ENCODE measurements around the gene PFKP. TPM values are rescaled to one million over a fixed set of nuclear protein-coding genes. Genes with fewer than 3 reads are reported as not detected.

The PFKP gene
- total RNA-seq, 1 experiment from 2014 or later: 120 TPM

DNA sequence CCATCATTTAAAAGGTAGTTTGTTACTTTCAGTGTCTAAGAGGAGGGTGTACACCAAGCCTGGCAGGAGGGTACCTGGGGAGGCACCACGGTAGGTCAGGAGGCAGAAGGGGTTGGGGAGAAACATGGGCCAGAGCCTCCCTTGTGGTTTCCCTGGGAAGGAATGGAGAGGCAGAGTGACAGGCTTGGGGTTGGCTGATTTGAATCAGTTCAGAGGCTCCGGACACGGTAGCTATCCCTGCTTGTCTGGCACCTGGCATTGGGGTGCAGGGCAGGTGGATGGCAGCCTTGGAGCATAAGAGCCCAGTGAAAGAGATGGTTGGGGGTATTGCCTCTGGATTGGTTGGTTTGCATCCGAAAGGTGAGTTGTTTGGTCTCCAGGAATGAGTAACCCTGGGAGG lies 30.2 kb upstream of the PFKP start:
- no peaks in the 10 kb centered on the region for H3K27me3 ChIP-seq (ENCODE audit: control insufficient read depth, insufficient read depth, low read length)
- no peak for DNase-seq
- no peaks in the 10 kb centered on the region for H3K36me3 ChIP-seq (replicated peaks; ENCODE audit: control insufficient read depth, insufficient read depth, low read length)
- H3K4me3 ChIP-seq (ENCODE audit: insufficient read depth, low read depth, low read length): no peak overlapping the region

DNA sequence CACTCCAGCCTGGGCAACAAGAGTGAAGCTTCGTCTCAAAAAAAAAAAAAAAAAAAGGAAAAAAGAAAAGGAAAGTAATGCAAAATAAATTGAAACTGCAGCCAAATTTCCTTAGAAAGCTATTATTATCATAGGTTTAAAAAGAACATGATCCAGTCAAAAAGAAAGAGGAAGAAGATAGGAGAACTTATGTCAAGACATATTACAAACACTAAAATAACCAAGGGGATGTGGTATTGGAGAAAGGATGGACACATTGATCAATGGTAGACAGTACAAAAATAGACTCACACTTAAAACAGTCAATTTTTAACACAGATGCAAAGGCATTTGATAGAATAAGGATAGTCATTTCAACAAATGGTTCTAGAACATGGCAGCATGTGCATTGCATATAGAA lies 27.3 kb upstream of the PFKP start:
- no peak for DNase-seq
- Histone ChIP-seq H3K4me3 (ENCODE audit: insufficient read depth, low read depth, low read length) (no peak overlapping the region), H3K36me3 (replicated peaks; ENCODE audit: control insufficient read depth, insufficient read depth, low read length) (no peaks in the 10 kb centered on the region), H3K27me3 (ENCODE audit: control insufficient read depth, insufficient read depth, low read length) (no peaks in the 10 kb centered on the region)

DNA sequence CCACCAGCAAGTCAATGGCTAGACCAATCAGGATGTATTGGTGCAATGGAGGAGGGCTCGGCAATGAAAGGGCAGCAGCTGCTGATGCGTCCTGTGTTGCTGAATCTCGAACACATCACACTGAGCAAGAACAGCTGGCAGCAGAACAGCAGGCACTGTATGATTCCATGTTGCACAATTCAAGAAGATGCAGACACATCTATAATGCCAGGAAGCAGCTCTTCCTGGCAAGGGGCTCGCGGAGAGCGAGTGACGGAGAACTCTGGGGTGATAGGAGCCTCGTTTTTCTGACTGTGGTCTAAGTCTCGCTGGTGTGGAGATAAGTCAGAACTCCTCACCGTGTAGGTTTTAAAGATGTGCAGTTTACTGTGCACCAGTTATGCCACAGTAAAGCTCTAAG lies 24.8 kb upstream of the PFKP start:
- no peak for DNase-seq
- H3K36me3 ChIP-seq (replicated peaks; ENCODE audit: control insufficient read depth, insufficient read depth, low read length): no peaks in the 10 kb centered on the region
- H3K27me3 ChIP-seq (ENCODE audit: control insufficient read depth, insufficient read depth, low read length): no peaks in the 10 kb centered on the region
- no peak overlapping the region for H3K4me3 ChIP-seq (ENCODE audit: insufficient read depth, low read depth, low read length)

DNA sequence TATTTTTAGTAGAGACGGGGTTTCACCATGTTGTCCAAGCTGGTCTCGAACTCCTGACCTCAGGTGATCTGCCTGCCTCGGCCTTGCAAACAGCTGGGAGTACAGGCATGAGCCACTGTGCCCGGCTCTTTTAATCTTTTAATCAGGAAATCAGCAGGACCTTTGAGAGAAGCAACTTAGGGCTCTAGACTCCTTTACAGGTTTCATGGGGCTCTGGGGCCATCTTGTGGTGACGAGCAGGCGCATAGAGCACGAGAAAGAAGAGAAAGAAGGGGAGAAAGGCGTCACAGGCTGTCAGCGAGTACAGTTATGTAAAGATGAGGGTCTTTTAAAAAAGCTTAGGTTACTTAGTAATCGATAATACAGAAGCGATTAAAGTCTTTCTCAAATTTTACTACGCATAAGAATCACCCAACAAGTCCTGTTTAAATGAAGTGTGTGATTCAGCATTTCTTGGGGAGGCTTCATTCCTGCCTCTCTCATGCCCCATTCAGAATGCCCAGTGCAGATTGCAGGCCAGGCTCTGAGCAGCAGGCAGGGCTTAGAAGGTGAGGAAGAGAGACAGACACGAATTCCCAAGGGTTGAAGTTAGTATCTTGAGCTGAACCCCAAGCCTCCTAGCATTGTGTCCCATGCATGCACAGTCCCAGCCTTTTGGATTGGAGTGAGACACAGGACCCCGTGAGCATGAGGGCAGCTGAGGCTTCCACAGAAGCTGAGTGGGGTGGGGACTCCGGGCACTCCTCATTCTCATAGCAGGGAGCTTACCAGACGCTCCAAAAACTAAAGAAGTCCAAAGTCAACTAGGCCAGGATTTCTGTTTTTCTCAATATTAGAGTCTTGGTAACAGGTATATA lies 23.6 kb upstream of the PFKP start:
- Histone ChIP-seq H3K27me3 (ENCODE audit: control insufficient read depth, insufficient read depth, low read length) (no peaks in the 10 kb centered on the region), H3K36me3 (replicated peaks; ENCODE audit: control insufficient read depth, insufficient read depth, low read length) (no peaks in the 10 kb centered on the region), H3K4me3 (ENCODE audit: insufficient read depth, low read depth, low read length) (no peak overlapping the region)
- DNase-seq: peak; percentile 85

DNA sequence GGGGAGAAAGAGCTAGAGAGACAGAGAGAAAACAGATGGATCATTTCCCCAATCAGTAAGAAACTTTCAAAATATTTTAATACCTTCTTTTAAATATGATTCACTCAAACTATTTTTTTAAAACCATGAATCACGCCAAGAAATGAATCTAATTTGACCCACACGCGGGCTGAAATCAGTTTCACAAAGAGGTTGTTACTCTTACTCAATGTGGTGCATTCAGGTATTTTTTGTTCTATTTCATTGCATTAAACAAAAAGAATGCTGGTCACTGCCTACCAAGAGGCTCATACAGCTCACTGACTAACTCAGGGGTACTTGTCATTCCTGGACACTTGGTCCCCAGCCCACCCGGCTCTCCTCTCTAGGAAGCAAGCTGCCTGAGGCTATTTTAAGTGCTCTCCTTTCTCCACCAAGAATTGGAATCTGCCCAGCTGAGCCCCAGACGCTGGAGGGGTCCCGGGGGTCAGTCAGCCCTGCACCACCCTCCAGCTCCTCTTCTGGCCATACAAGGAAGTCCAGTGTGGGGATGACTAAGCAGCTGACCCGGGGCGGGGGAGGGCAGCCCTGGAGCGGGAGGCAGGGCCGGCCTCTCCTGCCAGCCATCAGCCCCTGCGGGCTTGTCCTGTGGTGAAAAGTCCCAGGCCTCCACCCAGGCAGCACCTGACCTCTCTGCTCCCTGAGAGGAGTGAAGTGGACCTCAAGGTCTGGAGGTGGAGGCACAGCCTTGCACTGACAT lies 21.7 kb upstream of the PFKP start:
- peak; percentile 90 for DNase-seq
- H3K4me3 ChIP-seq (ENCODE audit: insufficient read depth, low read depth, low read length): no peak overlapping the region
- H3K36me3 ChIP-seq (replicated peaks; ENCODE audit: control insufficient read depth, insufficient read depth, low read length): no peaks in the 10 kb centered on the region
- no peaks in the 10 kb centered on the region for H3K27me3 ChIP-seq (ENCODE audit: control insufficient read depth, insufficient read depth, low read length)

DNA sequence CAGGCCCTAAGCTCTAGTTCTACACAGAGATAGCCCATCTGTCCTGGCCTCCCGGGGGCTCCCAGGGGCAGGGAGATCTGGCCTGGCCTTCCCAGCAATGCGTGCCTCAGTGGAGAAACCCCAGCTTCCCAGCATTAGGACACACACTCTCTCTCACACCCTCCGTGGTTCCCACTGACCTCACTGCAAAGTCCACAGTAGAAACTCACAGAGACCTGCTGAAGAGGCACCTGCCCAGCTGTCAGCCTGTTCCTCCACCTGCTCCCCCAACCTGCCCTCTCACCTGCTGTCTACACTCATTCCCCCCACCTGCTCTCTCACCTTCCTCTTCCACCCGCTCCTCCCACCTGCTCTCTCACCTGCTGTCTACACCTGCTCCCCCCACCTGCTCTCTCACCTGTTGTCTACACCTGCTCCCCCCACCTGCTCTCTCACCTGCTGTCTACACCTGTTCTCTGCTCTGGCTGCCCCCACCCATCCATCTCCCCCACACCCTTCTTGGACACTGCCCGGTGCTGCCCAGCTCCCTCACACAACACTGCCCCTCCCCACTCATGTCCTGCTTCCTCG lies 21.1 kb upstream of the PFKP start:
- Histone ChIP-seq H3K27me3 (ENCODE audit: control insufficient read depth, insufficient read depth, low read length) (no peaks in the 10 kb centered on the region), H3K36me3 (replicated peaks; ENCODE audit: control insufficient read depth, insufficient read depth, low read length) (no peaks in the 10 kb centered on the region), H3K4me3 (ENCODE audit: insufficient read depth, low read depth, low read length) (no peak overlapping the region)
- DNase-seq: peak; percentile 32

DNA sequence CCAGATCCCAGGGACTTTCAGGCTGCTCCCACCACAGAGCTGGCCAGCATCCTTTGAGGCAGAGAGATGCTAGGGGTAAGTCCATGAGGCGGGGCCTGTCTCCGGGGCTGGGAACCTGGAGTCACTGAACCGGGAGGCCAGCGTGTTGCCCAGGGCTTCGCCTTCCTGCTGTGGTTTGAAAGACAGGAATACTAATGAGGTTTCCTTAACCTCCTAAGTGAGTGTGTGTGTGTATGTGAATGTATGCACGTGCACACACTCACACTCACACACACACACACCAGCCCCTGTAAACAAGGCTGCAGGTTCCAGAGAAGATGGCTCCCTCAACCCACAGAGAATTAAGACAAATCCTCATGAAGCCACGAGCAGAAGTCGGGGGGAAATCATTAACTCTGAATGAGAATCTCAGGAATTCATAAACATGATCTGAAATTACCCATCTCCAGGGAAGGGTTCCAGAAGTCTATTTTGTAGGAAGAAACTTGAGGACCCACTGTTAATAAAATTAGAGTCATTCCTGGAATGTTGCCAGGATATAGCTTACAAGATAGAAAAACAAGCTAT lies 20.3 kb upstream of the PFKP start:
- H3K4me3 ChIP-seq (ENCODE audit: insufficient read depth, low read depth, low read length): no peak overlapping the region
- peak; percentile 47 for DNase-seq
- H3K36me3 ChIP-seq (replicated peaks; ENCODE audit: control insufficient read depth, insufficient read depth, low read length): no peaks in the 10 kb centered on the region
- H3K27me3 ChIP-seq (ENCODE audit: control insufficient read depth, insufficient read depth, low read length): no peaks in the 10 kb centered on the region

DNA sequence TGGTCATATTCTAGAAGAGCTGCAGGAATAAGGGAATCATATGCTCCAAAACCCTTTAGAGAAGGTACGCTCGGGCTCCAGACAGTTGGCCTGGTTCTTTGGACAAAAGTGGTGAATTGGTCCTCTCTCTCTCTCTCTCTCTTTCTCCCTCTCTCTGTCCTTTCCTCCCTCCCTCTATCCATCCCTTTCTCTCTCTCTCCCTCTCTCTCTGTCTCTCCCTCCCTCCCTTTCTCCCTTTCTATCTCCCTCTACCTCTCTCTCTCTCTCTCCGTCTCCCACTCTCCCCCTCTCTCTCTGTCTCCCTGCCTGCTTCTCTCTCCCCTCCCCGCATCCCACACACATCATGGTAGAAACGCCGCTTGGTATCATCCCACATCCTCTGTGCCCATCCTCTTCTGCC lies 19.8 kb upstream of the PFKP start:
- H3K36me3 ChIP-seq (replicated peaks; ENCODE audit: control insufficient read depth, insufficient read depth, low read length): no peaks in the 10 kb centered on the region
- DNase-seq: no peak
- no peak overlapping the region for H3K4me3 ChIP-seq (ENCODE audit: insufficient read depth, low read depth, low read length)
- H3K27me3 ChIP-seq (ENCODE audit: control insufficient read depth, insufficient read depth, low read length): no peaks in the 10 kb centered on the region

DNA sequence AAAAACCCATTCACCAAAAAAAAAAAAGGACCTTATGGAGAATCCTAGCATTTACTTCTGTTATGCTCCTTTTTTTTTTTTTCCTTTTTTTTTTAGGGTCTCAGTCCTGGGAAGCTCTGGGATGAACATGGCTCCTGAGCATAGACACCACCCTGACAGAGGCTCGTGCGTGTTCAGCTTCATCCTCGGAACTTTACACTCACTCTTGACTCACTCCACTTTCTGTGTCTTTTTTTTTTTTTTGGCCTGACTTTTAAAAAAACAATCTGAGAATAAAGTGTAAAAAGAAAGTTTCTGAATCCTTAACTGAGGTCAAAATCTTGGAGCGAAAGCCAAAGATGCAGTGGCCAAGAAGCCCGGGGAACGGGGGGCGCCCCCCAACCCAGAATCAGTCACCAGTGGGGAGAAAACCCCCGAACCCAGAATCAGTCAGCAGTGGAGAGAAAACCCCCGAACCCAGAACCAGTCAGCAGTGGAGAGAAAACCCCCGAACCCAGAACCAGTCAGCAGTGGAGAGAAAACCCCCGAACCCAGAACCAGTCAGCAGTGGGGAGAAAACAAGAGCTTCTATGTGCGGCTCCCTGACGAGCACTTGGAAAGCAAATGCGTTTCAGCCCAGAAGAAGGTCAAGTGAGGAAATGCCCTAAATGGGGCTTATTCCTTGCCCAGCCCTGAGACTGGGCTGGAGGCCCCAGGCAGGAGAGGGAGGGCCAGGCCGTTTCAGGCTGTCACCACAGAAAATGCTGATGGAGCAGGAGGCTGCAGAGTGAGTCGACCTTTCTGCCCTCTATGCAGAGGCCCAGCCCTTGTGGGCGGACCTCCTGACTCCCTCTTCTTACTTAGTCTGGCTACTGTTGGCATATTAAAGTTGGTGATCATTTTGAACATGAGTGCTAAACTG lies 19.0 kb upstream of the PFKP start:
- no peaks in the 10 kb centered on the region for H3K27me3 ChIP-seq (ENCODE audit: control insufficient read depth, insufficient read depth, low read length)
- H3K36me3 ChIP-seq (replicated peaks; ENCODE audit: control insufficient read depth, insufficient read depth, low read length): no peaks in the 10 kb centered on the region
- peak; percentile 72 for DNase-seq
- H3K4me3 ChIP-seq (ENCODE audit: insufficient read depth, low read depth, low read length): no peak overlapping the region

DNA sequence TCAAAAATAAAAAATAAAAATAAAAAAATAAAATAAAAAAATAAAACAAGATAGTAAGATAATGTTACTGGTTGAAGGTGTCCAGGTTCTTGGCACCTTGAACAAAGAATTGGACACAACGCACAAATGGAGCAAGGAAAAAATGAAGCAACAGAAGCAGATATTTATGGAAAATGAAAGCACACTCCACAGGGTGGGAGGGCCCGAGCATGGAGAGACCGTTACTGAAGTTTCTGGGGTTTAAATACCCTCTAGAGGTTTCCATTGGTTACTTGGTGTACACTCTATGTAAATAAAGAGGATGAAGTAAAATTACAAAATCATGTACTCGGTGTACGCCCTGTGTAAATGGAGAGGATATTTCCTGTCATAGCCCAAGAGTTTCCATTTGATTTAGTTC lies 15.7 kb upstream of the PFKP start:
- H3K4me3 ChIP-seq (ENCODE audit: insufficient read depth, low read depth, low read length): no peak overlapping the region
- no peaks in the 10 kb centered on the region for H3K36me3 ChIP-seq (replicated peaks; ENCODE audit: control insufficient read depth, insufficient read depth, low read length)
- no peaks in the 10 kb centered on the region for H3K27me3 ChIP-seq (ENCODE audit: control insufficient read depth, insufficient read depth, low read length)
- DNase-seq: no peak

DNA sequence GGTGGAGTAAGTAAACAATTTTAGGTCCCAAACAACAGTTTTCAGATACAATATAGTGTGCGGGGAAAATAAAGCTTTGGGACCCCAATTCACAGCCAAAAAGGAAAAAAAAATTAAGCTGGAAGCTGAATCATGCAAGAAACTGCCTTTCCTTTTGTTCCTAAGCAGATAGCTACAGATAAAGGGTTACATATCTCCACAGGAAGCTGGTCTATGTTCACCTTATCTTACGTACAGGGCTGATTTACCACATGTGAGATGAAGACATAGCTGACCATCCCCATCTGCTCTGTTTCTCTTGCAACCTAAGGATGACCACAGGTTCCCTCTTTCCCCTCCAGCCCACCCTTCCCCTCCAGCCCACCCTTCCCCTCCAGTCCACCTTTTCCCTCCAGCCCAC lies 14.2 kb upstream of the PFKP start:
- no peak for DNase-seq
- no peak overlapping the region for H3K4me3 ChIP-seq (ENCODE audit: insufficient read depth, low read depth, low read length)

DNA sequence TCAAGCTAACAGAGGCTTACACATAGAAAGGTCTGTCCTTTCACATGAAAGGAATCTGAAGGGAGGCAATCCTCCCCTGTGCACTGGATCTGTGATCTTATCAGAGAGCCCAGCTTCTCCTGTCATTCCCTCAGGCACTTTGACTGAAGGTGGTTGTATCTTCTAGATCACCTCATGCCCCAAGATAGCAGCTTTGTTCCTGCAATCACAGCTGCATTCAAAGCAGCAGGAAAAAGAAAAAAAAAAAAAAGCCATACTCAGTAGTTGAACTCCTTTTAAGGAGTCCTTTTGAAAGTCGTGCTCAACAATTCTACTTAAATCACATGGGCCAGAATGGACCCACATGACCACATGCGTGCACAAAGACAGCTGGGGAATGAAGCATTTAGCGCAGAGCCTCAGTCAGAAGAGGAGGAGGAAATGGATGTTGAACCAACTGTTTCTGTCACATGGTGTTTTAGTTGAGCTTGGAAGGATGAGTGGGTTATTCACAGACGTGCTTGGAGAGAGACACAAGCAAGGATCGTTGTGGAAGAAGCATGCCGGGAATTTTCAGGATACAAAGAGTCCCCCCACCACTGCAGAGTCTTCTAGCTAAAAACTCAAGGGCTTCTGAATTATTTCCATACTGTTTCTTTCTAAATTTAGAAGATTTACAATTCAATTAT lies 13.0 kb upstream of the PFKP start:
- Histone ChIP-seq H3K4me3 (ENCODE audit: insufficient read depth, low read depth, low read length) (no peak overlapping the region), H3K36me3 (replicated peaks; ENCODE audit: control insufficient read depth, insufficient read depth, low read length) (no peaks in the 10 kb centered on the region), H3K27me3 (ENCODE audit: control insufficient read depth, insufficient read depth, low read length) (no peaks in the 10 kb centered on the region)
- DNase-seq: no peak

More for the DNA sequence above, 14.2 kb upstream of the PFKP start:
- no peaks in the 10 kb centered on the region for H3K27me3 ChIP-seq (ENCODE audit: control insufficient read depth, insufficient read depth, low read length)
- H3K36me3 ChIP-seq (replicated peaks; ENCODE audit: control insufficient read depth, insufficient read depth, low read length): no peaks in the 10 kb centered on the region

DNA sequence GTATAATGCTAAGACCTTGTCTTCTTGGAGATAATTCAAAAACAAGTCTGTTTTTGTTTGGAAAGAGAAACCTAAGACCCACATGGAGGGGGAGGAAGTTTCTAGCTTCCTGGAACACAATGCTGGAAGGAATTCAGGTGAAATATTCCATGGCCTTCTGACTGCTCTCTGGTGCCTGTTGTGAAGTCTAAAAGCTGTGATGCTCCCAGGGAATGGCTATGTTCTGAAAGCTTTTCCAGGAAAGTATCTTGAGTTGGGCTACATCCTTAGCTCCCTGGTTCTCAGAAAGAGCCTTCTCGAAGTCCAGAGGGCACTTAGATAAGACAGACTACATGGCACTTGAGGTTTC lies 12.5 kb upstream of the PFKP start:
- no peak overlapping the region for H3K4me3 ChIP-seq (ENCODE audit: insufficient read depth, low read depth, low read length)
- H3K27me3 ChIP-seq (ENCODE audit: control insufficient read depth, insufficient read depth, low read length): no peaks in the 10 kb centered on the region
- no peaks in the 10 kb centered on the region for H3K36me3 ChIP-seq (replicated peaks; ENCODE audit: control insufficient read depth, insufficient read depth, low read length)
- DNase-seq: peak; percentile 25

Data from H7 (cell line).